IPS-18a (cell line): ENCODE results near the gene ATXN1.

Experiments used
- H3K27ac ChIP-seq: one replicate; pipeline ENCODE4 v1.5.1; 2013; ENCODE audit warnings: low read length
- H3K27me3 ChIP-seq: one replicate; pipeline ENCODE4 v1.6.1; 2013; ENCODE audit warnings: mild to moderate bottlenecking, low read length; ENCODE audit not compliant: control insufficient read depth, insufficient read depth
- H3K36me3 ChIP-seq: one replicate; pipeline ENCODE4 v1.6.1; 2013; ENCODE audit warnings: low read depth, low read length; ENCODE audit not compliant: control insufficient read depth
- H3K4me1 ChIP-seq: one replicate; pipeline ENCODE4 v1.6.1; 2013; ENCODE audit warnings: low read depth, low read length; ENCODE audit not compliant: control insufficient read depth
- H3K4me3 ChIP-seq: one replicate; pipeline ENCODE4 v1.5.1; 2013; ENCODE audit warnings: low read length
- H3K9ac ChIP-seq: one replicate; pipeline ENCODE4 v1.6.1; 2013; ENCODE audit warnings: mild to moderate bottlenecking, low read length, moderate library complexity
- H3K9me3 ChIP-seq: one replicate; pipeline ENCODE4 v1.6.1; 2013; ENCODE audit warnings: low read depth, low read length; ENCODE audit not compliant: control insufficient read depth

Gene ATXN1

DNA sequence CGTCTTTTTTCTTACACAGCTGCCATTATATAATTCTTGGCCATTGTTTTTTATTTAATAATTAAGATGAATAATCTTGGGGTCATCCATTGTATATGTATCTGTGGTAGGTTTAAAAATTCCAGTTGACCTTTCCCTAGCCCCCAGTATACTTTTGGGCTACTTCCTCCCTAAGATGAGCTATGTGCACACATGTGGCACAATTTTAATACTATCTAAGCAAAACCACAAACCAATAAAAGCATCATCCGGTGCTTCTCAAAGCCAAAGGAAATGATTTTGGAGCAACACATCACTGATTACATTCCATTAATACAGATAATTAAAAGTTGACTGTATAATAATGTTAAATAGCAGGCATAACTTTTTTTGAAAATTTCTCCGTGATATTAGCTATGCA, 161.2 kb downstream of the ATXN1 start:
- no peaks in the 10 kb centered on the region for H3K36me3 ChIP-seq
- H3K4me1 ChIP-seq, result no peaks in the 10 kb centered on the region

GRCh38 chr6:16596616-16597331, 164.5 kb downstream of the ATXN1 start:
- no peak overlapping the region for H3K4me3 ChIP-seq
- H3K9ac ChIP-seq, result no peak overlapping the region
- H3K4me1 ChIP-seq, result no peaks in the 10 kb centered on the region
- H3K9me3 ChIP-seq, result no peaks in the 10 kb centered on the region
- H3K27ac ChIP-seq, result no peak overlapping the region
- no peaks in the 10 kb centered on the region for H3K27me3 ChIP-seq
- no peaks in the 10 kb centered on the region for H3K36me3 ChIP-seq

More for the DNA sequence above, 161.2 kb downstream of the ATXN1 start:
- Histone ChIP-seq H3K27me3 (no peaks in the 10 kb centered on the region), H3K9me3 (no peaks in the 10 kb centered on the region), H3K27ac (no peak overlapping the region), H3K4me3 (no peak overlapping the region), H3K9ac (no peak overlapping the region)

- Histone ChIP-seq H3K27ac (no peak overlapping the region), H3K4me1 (no peaks in the 10 kb centered on the region), H3K27me3 (no peaks in the 10 kb centered on the region), H3K36me3 (no peaks in the 10 kb centered on the region), H3K4me3 (no peak overlapping the region), H3K9me3 (no peaks in the 10 kb centered on the region), H3K9ac (no peak overlapping the region)
Observed at GRCh38 chr6:16595514-16596120, 165.6 kb downstream of the ATXN1 start.

DNA sequence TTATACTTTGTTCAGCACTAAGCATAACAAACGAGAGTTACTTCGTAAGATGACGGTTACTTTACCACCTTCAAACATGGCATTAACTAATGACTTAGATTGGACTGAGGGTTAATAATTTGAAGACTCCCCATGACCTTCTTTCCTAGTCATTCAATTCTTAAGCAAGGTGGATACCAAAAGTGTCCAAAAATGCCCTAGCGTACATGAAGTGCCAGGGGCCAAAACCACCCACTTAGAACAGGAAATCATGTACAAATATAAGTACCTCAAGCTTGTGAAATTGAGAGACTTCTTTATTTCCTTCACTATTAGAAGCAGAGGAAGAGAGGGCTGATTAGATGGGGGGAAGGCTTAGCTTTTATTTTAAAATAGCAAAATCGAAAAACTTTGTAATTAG, 166.4 kb downstream of the ATXN1 start:
- Histone ChIP-seq H3K4me1 (no peaks in the 10 kb centered on the region), H3K36me3 (no peaks in the 10 kb centered on the region), H3K4me3 (no peak overlapping the region), H3K27ac (no peak overlapping the region), H3K27me3 (no peaks in the 10 kb centered on the region), H3K9me3 (no peaks in the 10 kb centered on the region), H3K9ac (no peak overlapping the region)

- no peaks in the 10 kb centered on the region for H3K9me3 ChIP-seq
- no peaks in the 10 kb centered on the region for H3K27me3 ChIP-seq
- H3K4me3 ChIP-seq, result no peak overlapping the region
- H3K27ac ChIP-seq, result no peak overlapping the region
- no peaks in the 10 kb centered on the region for H3K4me1 ChIP-seq
- no peak overlapping the region for H3K9ac ChIP-seq
- H3K36me3 ChIP-seq, result no peaks in the 10 kb centered on the region
Observed at GRCh38 chr6:16592223-16592911, 168.9 kb downstream of the ATXN1 start.

DNA sequence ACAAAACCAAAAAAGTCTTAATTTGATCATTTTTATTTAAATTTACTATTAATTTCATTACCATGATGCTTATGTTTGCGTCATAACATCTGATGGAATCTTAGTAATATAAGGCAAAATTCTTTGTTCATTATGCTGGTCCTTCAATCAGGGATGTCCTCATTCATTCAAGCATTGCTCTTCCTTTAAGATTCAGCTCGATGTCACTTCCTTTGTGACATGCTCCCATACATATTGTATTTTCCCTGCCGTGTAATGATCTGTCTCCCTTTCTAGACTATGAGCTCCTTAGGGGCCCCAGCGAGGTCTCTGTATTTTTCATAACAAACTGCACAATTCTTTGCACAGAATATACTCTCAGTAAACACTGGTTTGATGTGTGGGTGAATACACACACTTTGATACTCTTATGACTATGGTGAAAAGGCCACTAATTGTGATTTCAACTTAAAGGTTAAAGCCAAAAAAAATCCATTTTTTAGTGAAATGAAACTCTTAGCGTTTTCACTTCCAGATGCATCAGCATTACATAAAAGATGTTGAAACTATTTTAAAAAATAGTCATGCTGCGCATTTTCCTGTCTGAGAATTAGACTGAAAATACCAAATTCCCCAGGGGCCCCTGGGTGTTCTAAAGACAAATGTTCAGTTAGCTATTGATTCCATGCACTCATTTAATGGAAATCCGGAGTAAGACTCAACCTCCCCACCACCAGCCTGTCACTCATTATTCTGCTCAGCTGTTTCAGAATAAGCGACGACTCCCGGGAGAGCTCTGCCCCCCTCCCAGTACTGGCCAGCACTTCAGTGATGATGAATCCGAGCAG, 169.7 kb downstream of the ATXN1 start:
- Histone ChIP-seq H3K4me1 (no peaks in the 10 kb centered on the region), H3K27me3 (no peaks in the 10 kb centered on the region), H3K27ac (no peak overlapping the region), H3K9me3 (no peaks in the 10 kb centered on the region), H3K36me3 (no peaks in the 10 kb centered on the region), H3K9ac (no peak overlapping the region), H3K4me3 (no peak overlapping the region)

GRCh38 chr6:16585805-16586204, 175.5 kb downstream of the ATXN1 start:
- Histone ChIP-seq H3K9me3 (no peaks in the 10 kb centered on the region), H3K27me3 (no peaks in the 10 kb centered on the region), H3K4me1 (no peaks in the 10 kb centered on the region), H3K9ac (no peak overlapping the region), H3K27ac (no peak overlapping the region), H3K4me3 (no peak overlapping the region), H3K36me3 (no peaks in the 10 kb centered on the region)

- Histone ChIP-seq H3K27me3 (no peaks in the 10 kb centered on the region), H3K4me1 (no peaks in the 10 kb centered on the region), H3K4me3 (no peak overlapping the region), H3K36me3 (no peaks in the 10 kb centered on the region), H3K9ac (no peak overlapping the region), H3K9me3 (no peaks in the 10 kb centered on the region), H3K27ac (no peak overlapping the region)
Observed at GRCh38 chr6:16583144-16583762, 178.0 kb downstream of the ATXN1 start.

GRCh38 chr6:16582446-16583143, 178.7 kb downstream of the ATXN1 start:
- H3K4me3 ChIP-seq, result no peak overlapping the region

GRCh38 chr6:16578695-16579285, 182.5 kb downstream of the ATXN1 start:
- no peak overlapping the region for H3K4me3 ChIP-seq
- H3K27ac ChIP-seq, result no peak overlapping the region
- no peaks in the 10 kb centered on the region for H3K27me3 ChIP-seq
- H3K36me3 ChIP-seq, result no peaks in the 10 kb centered on the region
- no peak overlapping the region for H3K9ac ChIP-seq
- no peaks in the 10 kb centered on the region for H3K4me1 ChIP-seq
- no peaks in the 10 kb centered on the region for H3K9me3 ChIP-seq

More at GRCh38 chr6:16582446-16583143, 178.7 kb downstream of the ATXN1 start:
- no peaks in the 10 kb centered on the region for H3K27me3 ChIP-seq
- H3K4me1 ChIP-seq, result no peaks in the 10 kb centered on the region
- H3K9ac ChIP-seq, result no peak overlapping the region
- H3K36me3 ChIP-seq, result no peaks in the 10 kb centered on the region
- no peak overlapping the region for H3K27ac ChIP-seq
- no peaks in the 10 kb centered on the region for H3K9me3 ChIP-seq
